Activated CD8-positive, alpha-beta memory T cell treated with anti-CD3 and anti-CD28 coated beads for 36 hours (primary cell): ENCODE results near the gene SLC9A3. TPM values are rescaled to one million over a fixed set of nuclear protein-coding genes. Genes with fewer than 3 reads are reported as not detected.

Experiments
- CTCF ChIA-PET: fragments of 350-600 bp; sonication (Branson Sonifier 250); formaldehyde crosslinking; loops from one replicate; lab custom pipeline; 2021; ENCODE audit warnings: antibody characterized with exemption; lab: Charles Lee
- POLR2A ChIA-PET: fragments of 350-600 bp; sonication (Branson Sonifier 250); formaldehyde crosslinking; loops from one replicate; lab custom pipeline; 2021; ENCODE audit warnings: antibody characterized with exemption; lab: Charles Lee
- total RNA-seq, 2 experiments: library from RNA; stranded (reverse); gene quantifications; one replicate each; pipeline ENCODE4 v1.2.3, GENCODE V29; 2021

The SLC9A3 gene
- total RNA-seq, 2 experiments from 2014 or later, result 2.2 to 2.6 TPM

DNA sequence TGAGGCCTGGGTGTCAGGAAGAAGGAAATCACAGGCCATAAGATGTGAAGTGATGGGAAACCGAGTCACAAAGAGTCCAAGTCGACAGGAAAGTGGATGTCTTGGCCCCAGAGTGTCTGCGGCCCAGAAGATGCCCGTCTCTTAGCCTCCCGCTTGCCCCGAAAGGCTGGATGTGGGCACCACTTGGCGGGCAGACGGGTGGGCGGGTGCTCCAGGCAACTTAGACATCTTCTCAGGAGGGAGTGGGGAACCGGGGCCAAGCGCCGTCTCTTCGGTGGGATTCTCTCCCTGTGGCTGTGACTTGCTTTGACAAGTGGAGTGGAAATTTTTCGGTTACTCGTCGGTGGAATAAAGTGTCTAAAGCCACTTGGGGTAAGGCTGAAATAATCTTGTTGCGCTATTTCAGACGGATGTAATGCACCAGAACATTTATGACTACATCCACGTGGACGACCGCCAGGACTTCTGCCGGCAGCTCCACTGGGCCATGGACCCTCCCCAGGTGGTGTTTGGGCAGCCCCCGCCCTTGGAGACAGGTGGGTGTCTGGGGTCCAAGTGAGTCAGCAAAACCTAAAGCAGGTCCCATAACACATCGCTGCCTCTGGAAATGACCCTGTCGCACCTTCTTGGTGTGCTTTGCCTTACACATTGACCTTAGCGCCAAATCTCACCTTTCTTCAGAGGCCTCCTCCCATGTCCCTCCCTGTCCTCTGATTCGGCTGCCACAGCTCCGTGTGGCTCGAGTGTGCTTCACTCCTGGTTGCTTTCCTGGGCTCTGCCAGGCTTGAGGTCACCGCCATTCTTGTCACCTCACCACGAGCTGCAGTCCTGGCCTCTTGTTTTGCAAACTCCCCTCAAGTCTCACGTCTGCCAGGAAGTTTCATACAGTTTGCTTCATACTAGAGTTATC, 101.7 kb downstream of the SLC9A3 start:
- ChIA-PET POLR2A (no interaction called here), CTCF (interaction anchor here (1.0 kb wide), 2 partner anchors 8 to 105 kb away, joined by 3 read pairs; no protein-coding TSS in a partner anchor)

DNA sequence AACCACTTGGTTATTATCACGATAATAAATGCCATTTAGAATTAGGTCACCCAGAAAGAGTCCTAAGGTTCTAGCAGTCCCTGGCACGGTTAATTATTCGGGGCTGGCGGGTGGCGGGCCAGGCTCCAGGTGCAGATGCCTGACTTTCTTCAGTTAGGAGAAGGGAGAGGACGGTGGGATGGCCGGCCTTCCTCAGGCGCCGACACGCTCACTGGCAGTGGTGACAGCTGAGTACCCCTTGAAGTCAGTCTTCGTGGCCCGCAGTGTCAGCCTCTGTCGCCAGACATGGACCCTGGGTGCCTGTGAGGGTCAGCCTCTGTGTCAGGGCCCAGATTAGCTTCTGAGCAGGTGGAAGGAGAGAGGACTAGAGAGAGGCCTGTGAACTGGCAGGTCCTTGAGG, 102.3 kb downstream of the SLC9A3 start:
- POLR2A ChIA-PET, result no interaction called here
- CTCF ChIA-PET, result interaction anchor here (1.0 kb wide), 2 partner anchors 8 to 105 kb away, joined by 3 read pairs; no protein-coding TSS in a partner anchor

DNA sequence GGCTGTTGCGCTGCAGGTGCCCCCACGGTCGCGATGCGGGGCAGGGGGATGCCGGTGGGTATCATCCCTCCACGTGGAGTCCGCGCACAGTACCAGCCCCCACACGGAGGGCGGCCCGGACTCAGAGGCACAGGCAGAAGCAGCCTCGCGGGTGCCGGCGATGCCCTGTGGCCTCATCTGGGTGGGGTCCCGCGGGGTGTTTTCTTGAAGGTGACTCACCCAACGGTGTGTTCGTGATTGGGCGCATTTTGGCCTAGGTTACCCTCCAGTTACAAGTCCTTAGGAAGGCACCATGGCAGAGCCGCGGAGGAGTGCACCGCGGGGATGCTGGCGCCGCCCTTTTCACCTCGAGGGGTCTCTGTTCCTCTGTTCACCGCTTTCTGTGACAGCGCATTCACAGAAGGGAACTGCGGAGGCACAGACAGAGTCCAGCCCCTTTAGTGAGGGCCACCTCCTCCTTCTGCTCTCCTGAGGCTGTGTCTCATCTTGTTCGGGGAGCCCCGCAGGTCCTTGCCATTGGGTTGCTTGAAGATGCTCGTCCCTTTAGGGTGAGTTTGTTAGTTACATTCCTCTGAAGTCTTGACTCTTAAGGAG, 102.9 kb downstream of the SLC9A3 start:
- CTCF ChIA-PET, result interaction anchor here (1.0 kb wide), 2 partner anchors 9 to 104 kb away, joined by 3 read pairs; no protein-coding TSS in a partner anchor
- POLR2A ChIA-PET, result no interaction called here

DNA sequence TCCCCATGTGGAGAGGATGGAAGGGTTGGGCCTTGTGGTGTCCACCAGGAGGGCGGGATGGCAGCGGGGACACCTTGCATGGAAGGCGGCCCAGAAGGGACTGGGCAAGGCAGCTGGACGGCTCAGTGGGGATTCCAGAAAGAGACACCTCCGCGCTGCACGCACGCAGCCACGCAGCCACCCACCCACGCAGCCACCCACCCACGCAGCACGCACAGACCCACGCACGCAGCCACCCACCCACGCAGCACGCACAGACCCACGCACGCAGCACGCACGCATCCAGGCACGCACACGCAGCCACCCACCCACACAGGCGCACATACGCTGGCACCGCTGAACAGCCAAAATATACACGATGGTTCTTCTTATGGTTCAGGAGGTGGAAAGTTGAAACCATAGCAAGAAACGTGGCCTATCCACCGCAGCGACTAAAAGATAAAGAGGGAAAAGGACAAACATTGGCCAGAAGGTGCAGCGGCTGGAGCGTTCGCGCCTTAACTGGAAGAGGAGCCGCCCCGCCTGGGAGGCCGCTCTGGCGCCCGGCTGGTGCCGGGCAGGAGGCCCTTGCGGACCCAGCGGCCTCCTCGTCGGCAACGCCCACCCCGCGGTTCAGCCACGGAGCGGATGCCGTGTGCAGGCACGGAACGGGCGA, 103.5 kb downstream of the SLC9A3 start:
- ChIA-PET POLR2A (no interaction called here), CTCF (no interaction called here)

Other genes starting within 250 kb of the SLC9A3 start
- gene AHRR, start 202.7 kb downstream of the SLC9A3 start, total RNA-seq, result 10 to 100 TPM; 20.1 to 20.7 TPM
- 10 to 100 TPM; 41.6 to 44.4 TPM for gene EXOC3, start 81.3 kb downstream of the SLC9A3 start, total RNA-seq
- 10 to 100 TPM; 21.5 to 23.1 TPM for gene CEP72, start 87.9 kb upstream of the SLC9A3 start, total RNA-seq
- under 1 TPM; 0.21 to 0.29 TPM for gene TPPP, start 168.9 kb upstream of the SLC9A3 start, total RNA-seq